HG03095 (cell line): ENCODE measurements around the gene PPP4R2.

Experiments
- ATAC-seq: cut with Tn5 transposase; IDR thresholded peaks from one replicate; pipeline ENCODE4 v1.9.1; 2021; ENCODE audit warnings: moderate library complexity; ENCODE audit not compliant: unreplicated experiment

Gene PPP4R2

GRCh38 chr3:72996473-72997333, at the start of gene PPP4R2:
Gene PPP4R2, plus strand, starts transcription at chr3:72996811. Its CDS starts 227 bp downstream, at chr3:72997038.
- ATAC-seq, result peak; percentile 85

- ATAC-seq, result no peak
These were observed 48.7 kb upstream of the PPP4R2 start for GRCh38 chr3:72947715-72948490.

- no peak for ATAC-seq
These were observed 47.6 kb upstream of the PPP4R2 start for GRCh38 chr3:72949016-72949415.

GRCh38 chr3:72950372-72950771, 46.2 kb upstream of the PPP4R2 start:
- peak; percentile 57 for ATAC-seq

- peak; percentile 30 for ATAC-seq
These were observed 45.8 kb upstream of the PPP4R2 start for GRCh38 chr3:72950801-72951200.

- no peak for ATAC-seq
These were observed 45.3 kb upstream of the PPP4R2 start for GRCh38 chr3:72951259-72951722.

- ATAC-seq, result no peak
These were observed 43.2 kb upstream of the PPP4R2 start for GRCh38 chr3:72953325-72953956.

- no peak for ATAC-seq
These were observed 39.3 kb upstream of the PPP4R2 start for GRCh38 chr3:72957297-72957696.

GRCh38 chr3:72959336-72959735, 37.3 kb upstream of the PPP4R2 start:
- ATAC-seq, result no peak

- ATAC-seq, result no peak
These were observed 35.6 kb upstream of the PPP4R2 start for GRCh38 chr3:72960812-72961518.

- no peak for ATAC-seq
These were observed 34.9 kb upstream of the PPP4R2 start for GRCh38 chr3:72961752-72962151.

- ATAC-seq, result no peak
These were observed 34.3 kb upstream of the PPP4R2 start for GRCh38 chr3:72962317-72962716.

- no peak for ATAC-seq
These were observed 32.0 kb upstream of the PPP4R2 start for GRCh38 chr3:72964633-72965032.

GRCh38 chr3:72968266-72968664, 28.3 kb upstream of the PPP4R2 start:
- no peak for ATAC-seq

GRCh38 chr3:72969766-72970165, 26.8 kb upstream of the PPP4R2 start:
- ATAC-seq, result no peak

- ATAC-seq, result no peak
These were observed 25.7 kb upstream of the PPP4R2 start for GRCh38 chr3:72970942-72971341.

GRCh38 chr3:72972706-72973030, 23.9 kb upstream of the PPP4R2 start:
- no peak for ATAC-seq

GRCh38 chr3:72973031-72973723, 23.4 kb upstream of the PPP4R2 start:
- ATAC-seq, result no peak

- ATAC-seq, result no peak
These were observed 22.8 kb upstream of the PPP4R2 start for GRCh38 chr3:72973786-72974185.

GRCh38 chr3:72974956-72975355, 21.7 kb upstream of the PPP4R2 start:
- ATAC-seq, result no peak
